GM15510 (cell line): ENCODE measurements around the gene CDX1.

Experiments used
- POLR2A ChIP-seq: IDR thresholded peaks from 3 replicates; pipeline ENCODE4 v1.6.1; 2011; ENCODE audit warnings: borderline replicate concordance; ENCODE audit not compliant: insufficient read length; ENCODE audit errors: extremely low read depth

CDX1 gene

DNA sequence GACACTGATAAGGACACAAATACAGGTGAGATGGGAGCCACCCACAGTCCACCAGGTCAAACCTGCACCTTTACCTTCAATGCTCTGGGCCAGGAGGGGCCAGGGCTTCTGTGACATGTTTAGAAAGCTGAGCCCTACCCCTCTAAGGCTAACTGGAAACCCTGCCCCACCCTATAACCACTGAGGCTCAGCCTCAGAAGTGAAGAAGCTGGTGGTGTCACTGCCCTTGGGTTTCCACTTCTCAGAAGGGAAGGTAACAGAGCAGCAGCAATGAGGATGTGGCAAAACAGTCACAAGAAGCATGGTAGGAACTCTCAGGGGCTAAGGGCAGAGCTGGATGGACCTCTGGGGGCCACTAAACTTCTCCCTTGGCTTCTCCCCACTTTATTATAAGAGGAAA is 17.0 kb upstream of the CDX1 start:
- TF ChIP-seq POLR2A = no peak

DNA sequence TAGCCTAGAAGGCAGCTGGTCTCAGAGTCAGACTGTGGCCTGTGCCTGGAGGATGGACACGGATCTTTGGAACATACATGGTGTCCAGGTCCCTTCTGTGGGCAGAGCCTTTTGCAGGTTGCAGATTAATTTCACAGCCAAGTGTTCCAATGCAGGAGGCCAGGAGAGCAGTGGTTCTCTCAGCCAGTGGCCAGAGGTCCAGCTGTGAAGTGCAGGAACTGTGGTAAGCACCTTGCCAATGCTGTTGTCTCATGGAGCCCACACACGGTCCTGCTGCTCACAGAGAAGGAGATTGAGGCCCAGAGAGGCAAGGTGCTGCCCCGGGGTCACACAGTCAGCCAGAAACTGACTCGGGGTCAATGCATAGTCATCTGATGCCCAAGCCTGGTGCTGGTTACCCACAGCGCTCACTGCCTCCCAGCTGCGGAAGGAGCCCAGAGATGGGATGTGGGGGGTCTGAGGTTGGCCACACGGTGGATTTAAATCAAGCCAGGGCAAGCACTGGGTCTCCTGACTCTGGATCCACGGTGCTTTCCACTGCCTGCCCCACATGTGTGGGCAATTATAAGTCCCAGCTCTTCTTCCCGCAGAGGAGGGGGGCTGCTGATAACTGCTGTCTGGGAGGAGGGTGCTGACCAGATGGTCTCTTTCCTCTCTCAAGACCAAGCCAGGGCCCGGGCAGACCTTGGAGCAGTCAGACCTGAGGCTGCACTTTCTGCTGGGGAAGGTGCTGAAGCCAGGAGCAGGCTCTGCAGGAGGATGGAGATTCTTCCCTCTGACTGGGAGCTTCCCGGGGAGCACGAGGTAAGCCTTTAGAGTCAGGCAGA is 13.7 kb upstream of the CDX1 start:
- no peak for TF ChIP-seq POLR2A

- no peak for TF ChIP-seq POLR2A
These were observed 13.1 kb upstream of the CDX1 start for GRCh38 chr5:150153483-150153882.

- no peak for TF ChIP-seq POLR2A
These were observed 12.5 kb upstream of the CDX1 start for GRCh38 chr5:150153957-150154617.

- TF ChIP-seq POLR2A = no peak
These were observed 11.9 kb upstream of the CDX1 start for GRCh38 chr5:150154618-150155128.

- no peak for TF ChIP-seq POLR2A
These were observed 11.1 kb upstream of the CDX1 start, which contains the start of gene PDGFRB for GRCh38 chr5:150155258-150156026. Gene PDGFRB, minus strand, starts transcription at chr5:150155845. Its CDS starts 18,798 bp downstream, at chr5:150137047.

DNA sequence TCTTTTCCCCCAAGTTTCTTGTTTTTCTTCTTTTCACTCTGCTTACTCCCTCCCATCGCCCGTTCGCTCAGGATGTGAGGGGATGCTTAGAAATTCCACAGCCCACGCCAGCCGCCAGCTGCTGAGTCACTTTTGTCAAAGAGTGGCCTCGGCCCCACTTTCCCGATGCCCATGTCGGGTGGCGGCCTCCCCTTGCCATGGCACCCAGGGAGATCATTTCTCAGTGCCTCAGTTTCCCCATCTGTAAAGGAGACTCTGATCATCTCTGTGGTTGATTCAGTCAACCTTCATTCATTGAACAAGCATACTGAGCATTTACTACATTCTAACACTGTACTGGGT is 10.6 kb upstream of the CDX1 start:
- TF ChIP-seq POLR2A = no peak

DNA sequence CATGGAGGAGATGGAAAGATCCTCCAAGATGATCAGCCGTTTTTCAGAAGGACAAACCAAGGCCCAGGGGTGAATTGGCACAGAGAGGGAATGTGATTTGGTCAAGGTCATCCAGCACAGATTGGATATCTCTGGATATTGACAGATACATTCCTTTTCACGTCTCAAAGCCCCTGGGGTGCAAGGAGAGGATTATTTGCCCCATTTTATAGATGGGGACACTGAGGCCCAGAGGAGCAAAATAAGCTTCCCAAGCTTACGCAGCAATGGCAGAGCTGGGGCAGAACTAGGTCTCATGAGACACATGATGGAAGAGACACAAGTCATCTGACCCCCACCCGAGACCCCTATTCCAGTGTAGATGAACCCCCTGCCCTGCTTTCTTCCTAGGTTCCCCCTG is 10.0 kb upstream of the CDX1 start:
- no peak for TF ChIP-seq POLR2A

DNA sequence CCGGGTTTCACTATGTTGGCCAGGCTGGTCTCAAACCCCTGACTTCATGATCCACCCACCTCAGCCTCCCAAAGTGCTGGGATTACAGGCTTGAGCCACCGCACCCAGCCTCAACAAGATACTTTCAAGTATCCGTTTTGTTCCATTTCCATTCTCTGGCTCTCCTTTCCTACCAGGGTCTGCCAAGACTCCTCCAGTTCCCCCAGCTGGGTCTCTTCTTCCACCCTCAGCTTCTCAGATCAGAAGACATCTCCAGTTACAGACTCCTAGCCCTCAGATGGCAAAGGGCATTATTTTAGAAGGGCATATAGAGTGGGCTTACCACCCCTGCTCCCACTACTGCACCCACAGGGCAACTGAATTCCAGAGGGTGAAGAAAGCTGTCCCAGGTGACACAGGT is 9.4 kb upstream of the CDX1 start:
- no peak for TF ChIP-seq POLR2A

- no peak for TF ChIP-seq POLR2A
These were observed 8.2 kb upstream of the CDX1 start for GRCh38 chr5:150158170-150158949.

DNA sequence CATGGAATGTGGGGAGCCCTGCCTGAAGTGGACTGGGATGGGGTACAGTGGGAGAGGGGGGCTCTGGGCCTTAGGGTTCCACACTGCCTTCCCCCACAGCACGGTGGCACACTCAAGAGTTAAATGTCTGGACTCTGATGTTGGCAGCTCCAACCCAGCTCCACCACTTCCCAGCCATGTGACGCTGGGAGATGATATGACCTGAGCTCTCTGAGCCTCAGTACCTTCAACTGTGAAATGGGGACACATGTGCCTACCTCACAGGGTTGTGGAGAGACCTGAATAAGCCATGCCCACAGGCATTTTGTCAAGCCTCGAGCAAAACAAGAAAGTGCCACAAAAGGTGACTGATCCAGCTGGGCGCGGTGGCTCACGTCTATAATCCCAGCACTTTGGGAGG is 7.5 kb upstream of the CDX1 start:
- no peak for TF ChIP-seq POLR2A

GRCh38 chr5:150159741-150160179 is 6.8 kb upstream of the CDX1 start:
- no peak for TF ChIP-seq POLR2A

GRCh38 chr5:150160448-150161081 is 6.0 kb upstream of the CDX1 start:
- no peak for TF ChIP-seq POLR2A
